Left ventricle myocardium inferior (tissue), 1 donor: ENCODE data around the gene BTF3L4. TPM values are rescaled to one million over a fixed set of nuclear protein-coding genes. Genes with fewer than 3 reads are reported as not detected.
"Not testable (repeated sequence)": the region's sequence is repeated elsewhere in the genome, so short reads cannot be mapped to it uniquely, and the experiment has no call there.

ENCODE experiments used
- DNase-seq: peaks from one replicate; pipeline ENCODE4 v3.0.0-alpha.2; 2020
- H3K27ac ChIP-seq: fragments of 200-600 bp; replicated peaks from 2 replicates; pipeline ENCODE4 v1.8.0; 2021
- H3K27me3 ChIP-seq: fragments of 200-600 bp; 2 replicates; pipeline ENCODE4 v1.8.0; 2021; ENCODE audit warnings: low read depth
- H3K36me3 ChIP-seq: fragments of 200-600 bp; 2 replicates; pipeline ENCODE4 v1.8.0; 2021
- H3K4me1 ChIP-seq: fragments of 200-600 bp; 2 replicates; pipeline ENCODE4 v1.8.0; 2021
- H3K4me3 ChIP-seq: fragments of 200-600 bp; 2 replicates; pipeline ENCODE4 v1.8.0; 2021; ENCODE audit warnings: mild to moderate bottlenecking, moderate library complexity
- H3K9me3 ChIP-seq: fragments of 200-600 bp; replicated peaks from 2 replicates; pipeline ENCODE4 v1.8.0; 2021
- intact Hi-C: fragments of 100-400 bp; cut with micrococcal nuclease; formaldehyde crosslinking; loops from one replicate; pipeline ENCODE4 v1.11.0; 2022
- total RNA-seq: library from RNA; stranded (reverse); fragmentation: NEBNext Ultra II Directional; extraction: Animal tissue kit (Norgen Biotek cat#: 25700); gene quantifications from one replicate; pipeline ENCODE4 v1.2.1, GENCODE V29; 2021
- TF ChIP-seq, protein P1 (sequence below): fragments of 200-600 bp; IDR thresholded peaks from 2 replicates; pipeline ENCODE4 v1.8.0; 2021; ENCODE audit warnings: antibody characterized with exemption, mild to moderate bottlenecking, borderline replicate concordance
- donor health status: DM: no; HTN: yes; CAD: no; lungs with severe emphysema.

Gene BTF3L4
- total RNA-seq, 1 donor from 2014 or later: 25.9 TPM

DNA sequence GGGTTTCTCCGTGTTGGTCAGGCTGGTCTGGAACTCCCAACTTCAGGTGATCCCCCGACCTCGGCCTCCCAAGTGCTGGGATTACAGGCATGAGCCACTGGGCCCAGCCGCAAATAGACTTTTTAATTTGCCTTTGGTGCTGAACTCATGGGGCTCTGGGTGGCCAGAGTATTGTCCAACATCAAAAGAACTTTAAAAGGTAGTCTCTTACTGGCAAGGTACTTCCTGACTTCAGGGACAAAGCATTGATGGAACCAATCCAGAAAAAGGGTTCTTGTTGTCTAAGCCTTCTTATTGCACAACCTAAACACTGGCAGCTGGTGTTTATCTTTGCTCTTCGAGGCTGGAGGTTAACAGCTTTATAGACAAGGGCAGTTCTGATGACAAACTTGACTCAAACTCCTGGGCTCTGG lies 18.7 kb upstream of the BTF3L4 start:
- Histone ChIP-seq H3K9me3 (no peaks in the 10 kb centered on the region), H3K27ac (no peak overlapping the region), H3K36me3 (peaks cover 45% of the 10 kb centered on the region), H3K4me1 (peaks cover 16% of the 10 kb centered on the region), H3K4me3 (no peak overlapping the region), H3K27me3 (no peaks in the 10 kb centered on the region)
- DNase-seq: no peak
- TF ChIP-seq, protein P1, sequence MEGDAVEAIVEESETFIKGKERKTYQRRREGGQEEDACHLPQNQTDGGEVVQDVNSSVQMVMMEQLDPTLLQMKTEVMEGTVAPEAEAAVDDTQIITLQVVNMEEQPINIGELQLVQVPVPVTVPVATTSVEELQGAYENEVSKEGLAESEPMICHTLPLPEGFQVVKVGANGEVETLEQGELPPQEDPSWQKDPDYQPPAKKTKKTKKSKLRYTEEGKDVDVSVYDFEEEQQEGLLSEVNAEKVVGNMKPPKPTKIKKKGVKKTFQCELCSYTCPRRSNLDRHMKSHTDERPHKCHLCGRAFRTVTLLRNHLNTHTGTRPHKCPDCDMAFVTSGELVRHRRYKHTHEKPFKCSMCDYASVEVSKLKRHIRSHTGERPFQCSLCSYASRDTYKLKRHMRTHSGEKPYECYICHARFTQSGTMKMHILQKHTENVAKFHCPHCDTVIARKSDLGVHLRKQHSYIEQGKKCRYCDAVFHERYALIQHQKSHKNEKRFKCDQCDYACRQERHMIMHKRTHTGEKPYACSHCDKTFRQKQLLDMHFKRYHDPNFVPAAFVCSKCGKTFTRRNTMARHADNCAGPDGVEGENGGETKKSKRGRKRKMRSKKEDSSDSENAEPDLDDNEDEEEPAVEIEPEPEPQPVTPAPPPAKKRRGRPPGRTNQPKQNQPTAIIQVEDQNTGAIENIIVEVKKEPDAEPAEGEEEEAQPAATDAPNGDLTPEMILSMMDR: no peak
- intact Hi-C loops: no loop called here

DNA sequence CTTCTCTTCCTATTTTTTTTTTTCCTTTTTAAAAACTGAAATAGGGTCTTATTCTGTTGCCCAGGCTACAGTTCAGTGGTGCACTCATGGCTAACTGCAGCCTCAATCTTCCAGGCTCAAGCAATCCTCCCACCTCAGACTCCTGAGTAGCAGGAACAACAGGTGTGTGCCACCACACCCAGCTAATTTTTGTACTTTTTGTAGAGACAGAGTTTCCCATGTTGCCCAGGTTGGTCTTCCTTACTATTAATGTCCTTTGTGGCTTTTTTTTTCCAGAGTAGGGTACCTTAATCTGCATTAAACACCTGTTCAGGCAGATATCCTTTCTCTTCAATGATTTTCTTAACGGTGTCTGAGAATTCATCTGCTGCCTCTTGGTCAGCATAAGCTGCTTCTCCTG lies 18.2 kb upstream of the BTF3L4 start:
- H3K9me3 ChIP-seq: no peaks in the 10 kb centered on the region
- TF ChIP-seq, protein P1: no peak
- no peak overlapping the region for H3K27ac ChIP-seq
- H3K4me1 ChIP-seq: peaks cover 11% of the 10 kb centered on the region
- H3K27me3 ChIP-seq: no peaks in the 10 kb centered on the region
- intact Hi-C loops: no loop called here
- H3K4me3 ChIP-seq: no peak overlapping the region
- H3K36me3 ChIP-seq: peaks cover 45% of the 10 kb centered on the region
- no peak for DNase-seq

DNA sequence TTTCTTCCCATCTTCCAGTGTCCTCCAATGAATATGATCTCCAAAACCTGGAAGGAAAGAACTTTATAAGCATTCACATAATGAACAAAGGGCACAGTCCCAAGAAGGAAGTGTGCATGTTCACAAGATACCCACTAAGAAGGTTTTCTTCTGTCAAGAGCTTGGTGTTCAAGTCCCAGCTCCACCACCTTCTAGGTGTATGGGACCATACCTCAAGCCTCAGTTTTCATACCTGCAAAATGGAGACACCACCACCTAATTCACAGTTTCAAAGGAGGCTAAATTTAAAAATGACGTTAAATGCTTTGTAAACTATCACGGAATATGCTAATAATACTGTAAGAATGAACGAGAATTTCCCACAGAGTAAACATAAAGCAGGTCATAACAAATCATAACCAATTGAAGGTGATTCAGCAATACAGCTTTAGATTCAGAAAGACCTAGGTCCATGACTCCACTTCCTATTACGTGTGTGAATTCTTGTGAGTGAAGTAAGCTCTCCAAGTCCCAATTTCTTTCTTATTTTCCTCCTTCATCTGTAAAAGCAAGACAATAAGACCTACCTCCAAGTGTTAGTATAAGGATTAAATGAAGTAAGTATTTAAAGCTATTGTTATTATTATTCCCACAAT lies 14.4 kb upstream of the BTF3L4 start:
- peaks cover 41% of the 10 kb centered on the region for H3K36me3 ChIP-seq
- H3K27ac ChIP-seq: no peak overlapping the region
- H3K27me3 ChIP-seq: no peaks in the 10 kb centered on the region
- DNase-seq: no peak
- no peaks in the 10 kb centered on the region for H3K9me3 ChIP-seq
- no peaks in the 10 kb centered on the region for H3K4me1 ChIP-seq
- TF ChIP-seq, protein P1: no peak
- intact Hi-C loops: no loop called here
- no peak overlapping the region for H3K4me3 ChIP-seq

DNA sequence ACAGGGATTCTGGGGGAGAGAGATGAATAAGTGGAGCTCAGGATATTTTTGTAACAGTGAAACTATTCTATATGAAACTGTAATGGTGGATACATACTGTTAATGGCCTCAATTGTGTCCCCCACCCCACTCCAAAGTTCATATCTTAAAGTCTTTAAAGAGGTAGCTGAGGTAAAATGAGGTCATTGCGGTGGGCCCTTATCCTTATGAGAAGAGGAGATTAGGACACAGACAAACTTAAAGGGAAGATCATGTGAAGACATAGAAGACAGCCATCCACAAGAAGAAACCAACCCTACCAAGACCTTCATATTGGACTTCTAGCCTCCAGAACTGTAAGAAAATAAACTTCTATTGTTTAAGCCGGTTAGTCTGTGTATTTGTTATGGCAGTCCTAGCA lies 10.9 kb upstream of the BTF3L4 start:
- Histone ChIP-seq H3K27ac (no peak overlapping the region), H3K4me1 (no peaks in the 10 kb centered on the region), H3K4me3 (no peak overlapping the region), H3K36me3 (peaks cover 12% of the 10 kb centered on the region), H3K27me3 (no peaks in the 10 kb centered on the region), H3K9me3 (no peaks in the 10 kb centered on the region)
- TF ChIP-seq, protein P1: no peak
- intact Hi-C loops: no loop called here
- DNase-seq: no peak

DNA sequence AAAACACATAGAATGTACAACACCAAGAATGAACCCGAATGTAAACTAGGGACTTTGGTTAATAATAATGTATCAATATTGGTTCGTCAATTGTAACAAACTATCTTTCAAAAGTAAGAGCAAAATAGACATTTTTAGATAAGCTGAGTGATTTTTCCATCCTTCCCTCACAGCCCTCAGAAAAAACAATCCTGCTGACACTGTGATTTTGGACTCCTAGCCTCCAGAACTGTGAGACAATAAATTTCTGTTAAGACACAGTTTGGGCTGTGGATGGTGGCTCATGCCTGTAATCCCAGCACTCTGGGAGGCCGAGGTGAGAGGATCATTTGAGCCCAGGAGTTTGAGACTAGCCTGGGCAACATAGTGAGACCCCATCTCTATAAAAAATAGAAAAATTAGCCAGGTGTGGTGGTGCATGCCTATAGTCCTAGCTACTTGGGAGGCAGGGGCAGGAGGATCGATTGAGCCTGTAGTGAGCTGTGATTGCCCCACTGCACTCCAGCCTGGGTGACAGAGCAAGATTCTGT lies 10.4 kb upstream of the BTF3L4 start:
- H3K9me3 ChIP-seq, H3K36me3 ChIP-seq, H3K27ac ChIP-seq, DNase-seq, intact Hi-C loops, H3K4me1 ChIP-seq, H3K27me3 ChIP-seq, H3K4me3 ChIP-seq: not testable (repeated sequence)

DNA sequence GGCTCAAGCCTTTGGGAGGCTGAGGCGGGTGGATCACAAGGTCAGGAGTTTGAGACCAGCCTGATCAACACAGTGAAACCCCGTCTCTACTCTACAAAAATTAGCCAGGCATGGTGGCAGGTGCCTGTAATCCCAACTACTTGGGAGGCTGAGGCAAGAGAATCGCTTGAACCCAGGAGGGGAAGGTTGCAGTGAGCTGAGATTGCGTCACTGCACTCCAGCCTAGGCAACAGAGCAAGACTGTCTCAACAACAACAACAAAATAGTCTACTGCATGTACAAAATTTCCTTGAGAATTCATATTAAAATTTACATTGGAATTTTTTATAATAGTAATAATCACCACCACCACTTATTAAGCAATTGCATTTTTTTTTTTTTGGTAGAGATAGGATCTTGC lies 6.8 kb upstream of the BTF3L4 start:
- H3K27ac ChIP-seq, intact Hi-C loops, H3K27me3 ChIP-seq, DNase-seq, H3K9me3 ChIP-seq, H3K4me3 ChIP-seq: not testable (repeated sequence)
- H3K36me3 ChIP-seq: peaks cover 17% of the 10 kb centered on the region
- peaks cover 18% of the 10 kb centered on the region for H3K4me1 ChIP-seq
